OCI-M2 (cell line): ENCODE results near the gene C2CD4D.

Source experiments
- DNase-seq: peaks from one replicate; lab custom pipeline; 2025; ENCODE audit not compliant: unreplicated experiment; lab: John Stamatoyannopoulos, UW

Gene C2CD4D

DNA sequence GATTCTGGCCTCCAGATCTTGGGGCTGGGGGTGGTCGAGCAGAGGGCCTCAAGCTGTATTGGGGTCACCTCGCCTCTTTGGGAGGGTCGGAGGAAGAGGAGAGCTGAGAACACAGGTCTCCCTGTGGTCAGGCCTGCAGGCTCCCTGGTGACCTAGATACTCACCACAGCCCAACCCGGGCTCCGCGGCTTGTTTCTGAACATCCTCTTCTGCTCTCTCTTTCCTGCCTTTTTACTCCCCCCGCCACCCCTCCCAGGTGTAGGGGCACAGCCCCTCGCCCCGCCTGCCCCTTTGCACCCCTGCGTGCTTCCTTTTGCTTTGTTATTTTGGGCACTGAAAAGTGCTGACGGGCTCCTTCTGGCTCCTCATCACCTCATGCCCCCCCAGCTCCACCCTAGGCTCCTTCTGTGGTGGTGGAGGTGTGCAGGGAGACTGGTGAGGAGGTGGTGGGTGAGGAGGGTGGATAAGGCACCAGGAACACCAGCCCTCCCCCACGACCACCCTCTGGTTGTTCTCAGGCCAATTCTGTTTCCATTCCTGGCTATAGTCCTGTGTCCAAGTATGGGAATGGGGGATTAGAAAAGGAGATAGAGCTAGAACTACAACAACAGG lies 23.8 kb downstream of the C2CD4D start:
- no peak for DNase-seq

DNA sequence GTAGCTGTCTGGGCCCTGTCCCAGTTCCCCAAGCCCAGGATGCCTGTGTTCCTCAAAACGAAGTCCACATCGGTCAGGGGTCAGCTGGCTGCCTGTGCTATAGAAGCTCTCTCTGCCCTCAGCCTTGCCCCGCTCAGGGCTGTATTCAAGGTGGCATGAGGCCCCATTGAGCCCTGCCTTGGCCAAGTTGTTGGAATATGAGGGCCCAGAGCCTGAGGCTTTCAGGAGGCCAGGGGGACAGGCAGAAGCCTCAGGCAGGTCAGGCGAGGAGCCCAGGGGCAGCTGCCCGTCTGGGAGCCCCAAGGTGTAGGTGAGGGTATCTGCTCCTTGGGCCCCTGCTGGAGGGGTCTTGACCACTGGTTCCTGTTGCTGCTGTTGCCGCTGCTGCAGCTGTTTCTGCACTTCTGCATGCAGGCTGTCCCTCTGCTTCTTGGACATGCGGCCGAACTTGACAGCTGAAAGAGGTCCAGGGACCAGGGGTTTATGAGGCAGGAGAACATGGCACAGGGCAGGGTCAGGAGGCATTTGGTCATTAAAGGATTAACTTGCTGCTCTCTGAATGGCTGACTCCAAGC lies 24.6 kb downstream of the C2CD4D start:
- no peak for DNase-seq

GRCh38 chr1:151814426-151814825 lies 25.2 kb downstream of the C2CD4D start:
- DNase-seq, result no peak

DNA sequence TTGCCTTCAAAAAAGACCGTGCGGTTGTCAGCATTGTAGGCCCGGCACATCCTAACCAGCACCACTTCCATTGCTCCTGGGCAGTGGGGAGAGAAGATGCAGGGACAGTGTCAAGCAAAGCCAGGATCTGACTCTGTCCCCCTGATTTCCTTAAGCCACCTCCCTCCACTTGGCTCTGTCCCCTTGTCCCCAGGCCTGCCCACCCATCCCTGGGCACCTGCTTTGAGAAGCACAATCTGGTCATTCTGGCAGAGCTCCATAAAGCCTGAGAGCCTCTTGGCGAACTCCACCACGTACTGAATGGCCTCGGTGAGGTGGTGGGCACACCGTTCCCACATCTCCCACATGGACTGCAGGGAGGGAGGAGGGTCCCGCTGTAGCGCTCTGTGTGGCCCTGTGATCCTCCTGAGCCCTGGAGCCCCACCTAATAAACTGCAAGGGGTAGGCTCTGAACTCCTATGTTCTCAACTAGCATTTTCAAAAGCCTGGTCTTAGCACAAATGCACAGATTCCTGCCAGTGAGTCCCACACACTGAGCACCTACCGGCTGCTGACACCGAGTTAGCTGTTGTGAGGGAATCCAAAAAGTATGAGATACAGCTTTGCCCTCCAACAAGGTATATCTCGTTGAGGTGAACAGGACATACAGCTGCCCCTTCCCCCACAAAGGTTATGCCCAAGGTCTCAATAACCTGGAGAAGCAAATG lies 26.2 kb downstream of the C2CD4D start:
- no peak for DNase-seq

- DNase-seq, result no peak
These were observed 28.4 kb downstream of the C2CD4D start for GRCh38 chr1:151811181-151811580.

DNA sequence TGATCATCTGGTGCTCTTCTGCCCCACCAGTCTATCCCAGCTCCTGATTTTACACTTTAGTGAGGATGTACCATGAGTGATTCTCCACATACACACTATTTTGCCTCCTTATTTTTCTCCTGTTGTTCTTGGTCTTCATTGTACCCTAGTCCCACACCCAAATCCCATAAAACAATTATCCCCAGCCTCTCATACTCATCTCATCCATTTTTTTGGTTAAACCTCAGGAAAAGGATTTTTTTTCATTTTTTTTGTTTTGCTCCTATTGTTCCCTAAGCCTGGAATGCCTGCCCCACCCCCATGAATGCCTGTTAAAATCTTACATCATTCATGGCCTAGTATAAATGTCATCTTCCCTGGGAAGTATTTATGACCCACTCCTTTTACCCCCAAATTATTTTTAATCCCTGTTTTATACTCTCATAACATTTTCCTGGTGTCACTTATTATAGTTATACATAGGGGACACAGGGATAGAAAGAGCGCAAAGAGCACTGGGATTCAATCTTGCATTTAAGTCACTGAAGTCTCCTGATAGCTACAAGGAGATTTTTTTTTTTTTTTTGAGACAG lies 29.5 kb downstream of the C2CD4D start:
- no peak for DNase-seq

GRCh38 chr1:151809290-151809984 lies 30.2 kb downstream of the C2CD4D start:
- DNase-seq, result no peak

DNA sequence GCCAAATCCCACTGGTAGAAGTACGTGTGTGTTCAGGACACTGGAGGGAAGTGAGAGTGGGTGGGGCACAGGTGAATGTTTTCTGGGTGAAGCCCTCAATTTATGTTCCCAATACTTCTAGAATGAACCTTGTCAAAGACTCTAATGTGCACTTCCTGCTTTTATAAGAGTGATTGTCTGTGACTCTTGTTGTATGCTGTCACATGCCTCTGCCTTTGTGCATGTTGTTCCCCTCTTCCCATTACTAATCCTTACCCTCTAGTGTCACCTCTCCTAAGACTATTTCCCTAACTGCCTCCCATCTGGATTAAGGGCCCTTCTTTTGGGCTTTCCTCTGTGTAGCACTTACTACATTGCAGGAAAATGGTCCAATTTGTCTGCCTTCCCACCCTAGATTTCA lies 31.9 kb downstream of the C2CD4D start:
- no peak for DNase-seq

DNA sequence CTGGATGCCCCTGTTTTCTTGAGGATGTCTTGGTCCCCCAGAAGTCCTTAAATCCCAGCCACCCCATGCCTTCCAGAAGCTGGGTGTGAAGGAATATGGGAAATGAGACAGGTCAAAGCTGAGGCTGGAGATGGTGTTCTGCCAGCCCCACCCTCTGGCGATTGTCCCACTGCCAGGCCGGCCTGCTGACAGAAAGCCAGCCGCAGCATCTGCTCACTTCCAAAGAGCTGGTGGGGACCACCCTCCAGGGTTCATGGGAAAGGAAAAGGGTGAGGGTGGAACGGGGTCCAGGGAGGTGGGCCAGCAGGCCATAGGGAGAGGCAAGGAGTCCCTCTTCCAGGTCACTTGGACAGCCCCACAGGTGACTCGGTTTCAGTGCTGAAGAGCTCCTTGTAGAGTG lies 32.5 kb downstream of the C2CD4D start:
- no peak for DNase-seq

GRCh38 chr1:151806170-151806569 lies 33.5 kb downstream of the C2CD4D start:
- no peak for DNase-seq

- DNase-seq, result no peak
These were observed 34.4 kb downstream of the C2CD4D start, which contains the start of gene LINGO4 for GRCh38 chr1:151805066-151805820. Gene LINGO4 (minus strand): TSS chr1:151805419. CDS start chr1:151802704, 2,715 bp downstream.

GRCh38 chr1:151803915-151804314 lies 35.7 kb downstream of the C2CD4D start:
- no peak for DNase-seq

DNA sequence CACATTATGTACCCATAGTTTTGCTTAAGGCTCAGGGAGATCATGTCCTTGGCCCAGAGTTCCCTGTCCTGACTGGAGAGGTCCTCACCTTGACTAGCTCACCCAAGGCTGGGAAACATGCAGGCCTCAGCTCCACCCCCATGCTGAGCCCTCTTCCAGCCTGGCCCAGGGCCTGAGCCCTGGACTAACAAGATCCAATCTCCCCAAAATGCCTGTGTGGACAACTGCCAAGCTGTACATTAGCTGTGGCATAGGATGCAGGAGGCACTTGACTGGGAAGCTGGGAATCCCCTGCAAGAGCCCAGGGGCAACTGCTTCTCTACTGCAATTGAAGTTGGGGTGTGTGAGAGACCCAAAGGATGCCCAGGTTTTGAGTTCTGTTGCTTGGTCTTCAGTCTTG lies 36.5 kb downstream of the C2CD4D start:
- no peak for DNase-seq

DNA sequence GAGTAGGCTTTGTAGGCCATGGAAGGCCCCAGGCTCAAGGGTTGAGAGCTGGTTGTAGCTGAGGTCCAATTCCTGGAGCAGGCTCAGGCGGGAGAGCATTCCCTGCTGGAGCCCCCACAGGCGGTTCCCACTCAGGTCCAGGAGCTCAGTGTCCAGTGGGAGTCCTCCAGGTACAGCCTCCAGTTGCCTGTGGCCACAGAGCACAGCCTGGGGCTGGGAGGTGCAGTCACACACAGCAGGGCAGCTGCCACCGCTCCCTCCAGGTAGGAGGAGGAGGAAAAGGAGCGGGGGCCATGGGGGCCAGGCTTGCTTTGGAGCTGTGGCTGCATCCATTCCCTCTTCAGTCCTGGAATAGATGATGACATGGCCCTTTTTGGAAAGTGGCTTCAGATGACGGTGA lies 37.2 kb downstream of the C2CD4D start:
- no peak for DNase-seq

GRCh38 chr1:151801846-151802245 lies 37.8 kb downstream of the C2CD4D start:
- DNase-seq, result no peak

DNA sequence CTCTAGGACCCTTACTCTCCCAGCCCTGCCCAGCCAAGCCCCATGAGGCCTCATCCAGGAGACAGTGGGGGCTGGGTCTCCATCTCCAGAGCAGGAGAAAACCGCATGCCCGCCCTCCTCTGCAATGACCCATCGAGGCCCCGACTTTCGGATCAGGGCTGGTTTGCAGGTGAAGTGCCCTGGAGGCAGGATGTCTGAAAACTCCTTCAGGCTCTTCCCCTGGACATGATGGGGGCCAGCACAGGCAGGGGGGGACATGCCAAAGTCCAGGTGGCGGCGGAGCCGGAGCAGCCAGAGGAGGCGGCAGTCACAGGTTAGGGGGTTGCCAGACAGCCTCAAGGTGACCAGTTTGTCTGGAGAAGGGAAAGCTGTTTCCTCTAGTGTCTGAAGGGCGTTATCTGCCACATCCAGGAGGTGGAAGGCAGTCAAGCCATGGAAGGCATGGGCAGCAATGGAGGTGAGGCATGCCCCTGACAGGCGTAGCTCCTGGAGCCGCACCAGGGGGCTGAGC lies 38.3 kb downstream of the C2CD4D start:
- no peak for DNase-seq

DNA sequence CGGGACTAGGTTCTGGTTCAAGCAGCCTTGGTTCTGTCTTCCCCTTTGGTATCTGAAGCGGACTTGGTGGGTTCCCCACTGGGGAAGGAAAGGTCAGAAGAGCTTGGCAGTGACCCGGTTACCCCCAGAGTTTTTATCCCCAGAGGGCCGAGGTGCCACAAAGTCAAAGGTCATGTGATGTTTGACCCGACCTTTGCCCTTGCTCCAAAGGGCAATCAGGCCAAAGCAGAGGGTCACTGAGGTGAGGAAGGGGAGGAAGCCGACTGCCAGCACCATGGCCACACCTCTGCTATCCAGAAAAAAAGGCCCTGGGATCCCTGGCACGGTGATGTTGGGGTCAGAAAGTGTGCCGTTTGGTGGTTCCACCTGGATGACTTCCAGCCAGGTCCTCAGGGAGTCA lies 38.8 kb downstream of the C2CD4D start:
- DNase-seq, result no peak

DNA sequence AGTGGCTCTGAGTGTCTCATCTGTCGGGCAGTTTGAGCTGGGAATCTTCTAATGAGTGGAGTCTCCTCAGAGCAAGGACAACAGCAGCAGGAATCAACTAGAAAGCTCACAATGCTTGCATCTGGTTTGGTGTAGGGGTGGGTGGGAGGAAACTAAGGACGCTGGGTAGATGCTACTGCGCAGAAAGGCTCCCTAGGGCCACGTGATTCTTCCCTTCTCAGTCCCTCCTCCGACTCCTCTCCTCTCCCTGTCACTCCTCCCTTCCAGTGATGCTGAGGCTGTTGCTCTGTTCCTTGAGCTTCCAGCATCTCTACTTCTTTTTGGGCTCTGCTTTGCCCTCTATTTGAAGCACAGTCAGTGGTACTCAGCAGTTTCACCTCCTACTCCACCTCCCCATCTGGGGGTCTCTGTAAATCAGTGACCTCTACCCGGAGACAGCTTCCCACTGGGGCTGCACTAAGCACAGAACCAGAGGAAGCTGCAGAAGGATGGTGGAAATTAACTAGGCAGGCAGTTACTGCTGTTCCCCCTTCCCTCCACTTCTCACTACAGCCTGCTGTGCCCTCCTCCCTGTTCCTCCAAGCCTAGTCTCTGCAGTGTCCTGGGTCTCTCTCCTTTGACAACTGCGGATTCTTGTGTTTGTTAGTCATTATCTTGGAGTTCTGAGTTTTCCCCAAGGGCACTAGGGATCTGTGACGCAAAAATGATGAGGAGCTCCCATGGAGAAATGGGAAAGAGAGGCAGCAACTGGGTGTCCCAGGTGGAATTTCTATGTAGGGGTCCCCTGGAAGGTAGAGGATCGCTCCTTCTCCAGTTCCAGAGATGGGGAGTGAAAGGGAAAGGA lies 40.2 kb downstream of the C2CD4D start:
- no peak for DNase-seq

DNA sequence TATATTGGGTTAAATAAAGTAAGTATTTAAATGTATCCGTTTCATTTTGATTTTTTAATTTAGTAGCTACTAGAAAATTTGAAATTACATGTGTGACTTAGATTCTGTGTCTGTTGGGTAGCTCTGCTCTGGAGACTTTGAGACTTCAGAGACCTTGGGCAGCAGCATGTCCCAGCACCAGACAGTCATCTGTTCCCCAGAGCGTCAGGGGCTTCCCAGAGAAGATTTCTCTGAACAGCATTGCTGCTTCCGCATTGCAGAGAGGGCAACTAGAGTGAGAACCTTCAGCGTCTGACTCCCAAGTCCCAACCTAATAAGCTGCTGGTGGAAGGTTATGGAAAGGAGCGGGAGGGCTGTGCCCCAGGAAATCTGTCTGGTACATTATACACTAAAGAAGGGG lies 41.0 kb downstream of the C2CD4D start:
- no peak for DNase-seq
